ENCODE data around the gene SLC1A7.

Gene SLC1A7

DNA sequence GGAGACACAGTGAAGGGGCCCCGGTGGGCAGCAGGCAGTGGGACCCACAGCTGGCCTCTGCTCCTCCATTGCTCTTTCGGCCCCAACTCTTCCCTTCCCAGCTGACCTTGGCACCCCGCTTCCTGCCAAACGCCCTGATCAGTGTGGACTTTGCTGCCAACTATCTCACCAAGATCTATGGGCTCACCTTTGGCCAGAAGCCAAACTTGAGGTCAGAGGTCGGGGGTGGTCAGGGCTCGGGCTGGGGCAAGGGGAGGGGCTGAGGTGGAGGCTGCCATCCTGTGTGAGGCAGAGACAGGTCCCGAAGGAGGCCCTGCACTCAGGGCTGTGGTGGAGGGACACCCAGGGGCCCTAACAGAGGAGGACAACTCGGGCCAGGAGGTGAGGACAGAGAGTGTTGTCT, 66.7 kb downstream of the SLC1A7 start:
- no peak for DNase-seq (ENCODE audit: low spot score)

DNA sequence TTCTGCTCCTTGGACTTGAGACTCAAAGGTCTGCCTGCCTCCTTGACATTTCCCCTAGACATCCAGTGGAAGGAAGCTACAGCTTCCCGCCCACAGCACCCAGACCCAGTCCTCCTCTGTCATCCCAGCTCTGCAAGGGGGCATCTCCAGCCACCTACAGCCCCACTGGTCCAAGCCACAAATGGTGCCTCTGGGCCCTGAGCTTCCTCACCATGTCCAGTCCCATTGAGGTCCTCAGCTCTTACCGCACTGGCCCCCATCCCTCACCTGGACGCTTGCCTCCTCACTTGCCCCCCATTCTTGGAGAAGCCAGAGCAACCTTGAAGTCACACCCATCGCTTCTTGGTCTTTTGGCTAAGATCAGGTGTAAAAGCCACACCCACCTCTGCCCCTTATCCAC, 67.2 kb downstream of the SLC1A7 start:
- DNase-seq (ENCODE audit: low spot score), result no peak

DNA sequence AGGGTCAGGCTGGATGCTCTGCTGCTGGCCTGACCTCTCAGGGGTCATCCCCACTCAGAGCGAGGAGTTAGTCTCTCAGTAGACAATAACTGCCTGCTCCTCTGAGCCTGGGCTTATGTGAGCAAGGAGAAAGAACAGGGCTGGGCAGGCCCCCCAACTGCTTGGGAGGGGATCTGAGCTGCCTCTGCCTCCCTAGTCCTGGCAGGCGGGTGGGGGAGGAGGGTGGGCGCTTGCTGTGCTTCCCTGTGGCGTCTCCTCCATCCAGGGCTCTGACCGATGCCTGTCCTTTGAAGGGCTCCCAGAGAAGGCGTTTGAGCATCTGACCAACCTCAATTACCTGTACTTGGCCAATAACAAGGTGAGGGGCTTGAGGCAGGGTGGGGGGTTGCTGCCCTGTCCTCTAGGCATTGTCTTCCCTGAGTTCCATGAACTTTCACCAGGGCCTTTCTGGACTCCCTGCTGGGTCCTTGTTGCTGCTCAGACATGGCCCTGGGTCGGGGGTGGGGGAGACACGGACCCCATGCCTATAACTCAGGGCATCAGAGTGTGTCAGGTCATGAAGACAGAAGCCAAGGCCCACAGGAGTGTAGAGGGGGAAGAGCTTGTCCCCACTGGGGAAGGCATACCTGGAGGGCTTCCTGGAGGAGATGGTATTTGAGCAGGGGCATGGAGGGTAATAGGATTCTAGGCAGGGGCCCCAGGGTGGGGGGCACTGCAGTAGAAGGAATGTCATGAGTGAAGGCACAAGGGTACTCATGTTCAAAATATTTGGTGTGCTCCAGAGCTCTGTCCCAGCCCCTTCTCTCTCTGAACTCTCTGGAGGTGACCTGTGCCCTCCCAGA, 67.9 kb downstream of the SLC1A7 start:
- DNase-seq (ENCODE audit: low spot score), result no peak

DNA sequence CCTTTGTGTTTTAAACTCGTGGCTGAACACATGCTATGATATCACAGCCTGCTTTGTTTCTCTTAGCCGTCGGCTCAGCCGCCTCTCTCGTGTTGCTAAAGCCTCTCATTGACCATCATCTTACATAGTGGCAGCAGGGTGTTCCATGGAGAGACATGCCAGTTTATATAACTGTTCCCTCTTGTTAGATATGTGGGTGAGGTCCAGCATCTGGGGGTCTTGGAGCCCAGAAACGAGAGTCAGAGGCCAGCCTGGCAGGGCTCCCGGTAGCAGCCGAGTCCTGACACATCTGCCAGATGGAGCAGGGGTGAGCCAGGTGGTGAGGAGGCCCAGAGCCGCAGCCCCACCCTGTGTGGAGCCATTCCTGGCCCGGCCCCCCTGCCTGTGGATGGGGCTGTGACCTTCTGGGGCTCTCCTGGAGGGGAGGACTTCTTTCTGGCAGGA, 68.5 kb downstream of the SLC1A7 start:
- no peak for DNase-seq (ENCODE audit: low spot score)

DNA sequence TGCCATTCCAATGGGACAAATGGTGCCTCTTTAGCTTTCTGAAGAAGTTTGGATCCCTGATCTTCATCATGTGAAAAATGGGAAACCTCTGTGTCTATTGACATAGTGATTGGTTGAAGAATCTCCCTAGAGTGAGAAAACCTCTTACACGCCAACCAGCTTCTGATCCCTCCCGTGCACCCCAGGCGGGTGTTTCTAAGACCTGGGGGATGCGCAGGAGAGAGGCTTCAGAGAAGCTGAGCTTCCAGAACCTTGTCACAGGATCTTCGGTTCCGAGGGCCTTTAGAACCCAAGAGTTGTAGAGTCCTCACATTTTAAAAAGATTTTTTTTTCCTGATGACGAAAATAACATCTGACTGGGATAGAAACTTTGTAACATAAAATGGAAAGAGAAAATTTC, 69.2 kb downstream of the SLC1A7 start:
- DNase-seq (ENCODE audit: low spot score), result no peak

DNA sequence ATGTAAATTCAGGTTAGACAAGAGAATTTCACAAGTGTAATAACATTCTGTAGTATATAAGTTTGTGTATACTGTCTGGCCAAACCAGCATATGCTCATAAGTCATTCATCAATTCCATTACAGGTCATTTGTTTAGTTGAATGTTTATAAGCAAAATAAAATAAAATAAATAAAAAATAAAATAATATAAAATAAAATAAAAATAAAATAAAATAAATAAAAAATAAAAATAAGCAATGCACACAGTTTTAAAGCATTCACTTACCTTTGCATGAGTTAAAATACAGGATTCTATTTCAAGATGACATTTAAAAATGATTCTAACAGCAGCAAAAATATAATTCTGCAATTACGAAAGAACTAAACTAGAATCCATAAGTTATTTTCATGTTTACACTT, 70.5 kb downstream of the SLC1A7 start:
- DNase-seq (ENCODE audit: low spot score), result no peak

DNA sequence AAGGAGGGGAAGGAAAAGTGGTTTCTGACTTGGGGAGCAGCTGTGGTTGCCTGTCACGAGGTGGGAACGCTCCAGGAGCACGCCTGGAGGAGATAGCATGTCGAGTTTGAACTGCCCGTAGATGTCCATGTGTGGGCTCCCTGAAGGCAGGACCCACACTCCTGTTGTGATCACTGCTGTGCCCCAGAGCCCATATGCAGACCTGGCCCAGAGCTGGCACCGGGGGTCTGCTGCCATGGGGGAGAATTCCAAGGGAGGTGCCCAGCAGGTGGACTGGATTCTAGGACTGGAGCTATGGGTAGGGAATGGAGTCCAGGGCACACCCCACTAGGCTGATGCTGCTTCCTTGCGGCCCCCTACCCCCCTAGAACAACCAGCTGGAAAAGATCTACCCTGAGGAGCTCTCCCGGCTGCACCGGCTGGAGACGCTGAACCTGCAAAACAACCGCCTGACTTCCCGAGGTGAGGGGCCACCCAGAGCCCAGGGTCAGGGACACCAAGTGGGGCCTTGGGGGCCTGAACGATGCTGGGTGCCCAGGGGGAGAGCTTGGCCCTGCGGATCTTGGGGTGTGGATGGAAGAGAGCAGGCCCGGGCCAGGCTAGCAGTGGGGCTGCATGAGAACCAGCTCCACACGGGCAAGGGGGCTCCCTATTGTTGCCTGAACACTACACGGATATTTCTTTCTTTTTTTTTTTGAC, 71.1 kb downstream of the SLC1A7 start:
- no peak for DNase-seq (ENCODE audit: low spot score)

DNA sequence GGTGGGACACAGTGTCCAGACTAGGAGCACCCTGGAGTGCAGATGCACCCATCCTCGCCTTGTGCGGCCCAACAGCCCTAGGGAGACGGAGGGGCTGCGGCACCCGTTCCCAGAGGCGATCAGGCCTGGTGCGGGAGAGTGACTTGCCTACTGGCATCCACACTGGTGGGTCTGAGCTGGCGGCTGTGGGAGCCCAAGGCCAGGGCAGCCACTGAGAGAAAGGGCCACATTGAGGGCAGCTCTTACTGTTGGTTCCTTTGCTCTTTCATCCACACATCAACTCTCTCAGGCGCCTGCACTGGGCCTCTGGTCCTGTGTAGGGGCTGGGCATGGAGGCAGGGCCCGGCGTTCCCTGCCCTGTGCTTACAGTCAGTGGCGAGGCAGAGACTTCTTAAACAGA, 71.8 kb downstream of the SLC1A7 start:
- DNase-seq (ENCODE audit: low spot score), result no peak

DNA sequence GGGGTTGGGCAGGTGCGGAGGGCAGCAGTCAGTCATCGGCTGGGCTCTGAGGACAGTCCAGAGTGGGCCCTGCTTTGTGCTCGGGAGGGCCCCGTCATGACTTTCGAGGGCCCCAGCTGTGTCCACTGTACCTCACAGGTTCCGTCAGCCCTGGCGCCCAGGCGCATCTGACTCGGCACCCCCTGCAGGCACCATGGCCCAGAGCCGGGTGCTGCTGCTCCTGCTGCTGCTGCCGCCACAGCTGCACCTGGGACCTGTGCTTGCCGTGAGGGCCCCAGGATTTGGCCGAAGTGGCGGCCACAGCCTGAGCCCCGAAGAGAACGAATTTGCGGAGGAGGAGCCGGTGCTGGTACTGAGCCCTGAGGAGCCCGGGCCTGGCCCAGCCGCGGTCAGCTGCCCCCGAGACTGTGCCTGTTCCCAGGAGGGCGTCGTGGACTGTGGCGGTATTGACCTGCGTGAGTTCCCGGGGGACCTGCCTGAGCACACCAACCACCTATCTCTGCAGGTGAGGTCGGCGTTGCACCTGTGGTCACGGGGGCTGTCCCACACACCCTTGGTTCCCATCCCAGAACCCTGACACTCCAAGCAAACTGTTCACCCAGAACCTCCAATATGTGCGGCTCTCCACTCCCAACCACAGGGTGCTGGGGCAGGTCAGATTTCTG, 72.6 kb downstream of the SLC1A7 start:
- DNase-seq (ENCODE audit: low spot score), result no peak

DNA sequence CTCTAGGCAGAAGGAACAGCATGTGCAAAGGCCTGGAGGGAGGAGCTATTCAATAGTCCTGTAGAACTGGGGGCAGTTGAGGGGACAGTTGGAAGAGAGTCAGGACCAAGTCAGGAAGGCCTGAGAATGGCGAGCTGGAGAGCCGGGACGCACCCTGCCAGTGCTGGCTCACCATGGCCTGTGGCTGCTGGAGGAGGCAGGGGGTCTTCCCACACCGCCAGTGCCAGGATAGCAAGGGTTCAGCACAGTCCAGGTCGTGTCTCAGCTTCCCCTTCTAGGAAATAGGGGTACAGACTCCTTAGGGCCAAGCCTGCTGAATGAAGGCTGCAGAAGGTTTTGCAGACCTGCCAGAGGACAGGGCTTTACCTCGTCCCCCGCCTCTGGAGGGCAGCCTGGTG, 73.2 kb downstream of the SLC1A7 start:
- no peak for DNase-seq (ENCODE audit: low spot score)

DNA sequence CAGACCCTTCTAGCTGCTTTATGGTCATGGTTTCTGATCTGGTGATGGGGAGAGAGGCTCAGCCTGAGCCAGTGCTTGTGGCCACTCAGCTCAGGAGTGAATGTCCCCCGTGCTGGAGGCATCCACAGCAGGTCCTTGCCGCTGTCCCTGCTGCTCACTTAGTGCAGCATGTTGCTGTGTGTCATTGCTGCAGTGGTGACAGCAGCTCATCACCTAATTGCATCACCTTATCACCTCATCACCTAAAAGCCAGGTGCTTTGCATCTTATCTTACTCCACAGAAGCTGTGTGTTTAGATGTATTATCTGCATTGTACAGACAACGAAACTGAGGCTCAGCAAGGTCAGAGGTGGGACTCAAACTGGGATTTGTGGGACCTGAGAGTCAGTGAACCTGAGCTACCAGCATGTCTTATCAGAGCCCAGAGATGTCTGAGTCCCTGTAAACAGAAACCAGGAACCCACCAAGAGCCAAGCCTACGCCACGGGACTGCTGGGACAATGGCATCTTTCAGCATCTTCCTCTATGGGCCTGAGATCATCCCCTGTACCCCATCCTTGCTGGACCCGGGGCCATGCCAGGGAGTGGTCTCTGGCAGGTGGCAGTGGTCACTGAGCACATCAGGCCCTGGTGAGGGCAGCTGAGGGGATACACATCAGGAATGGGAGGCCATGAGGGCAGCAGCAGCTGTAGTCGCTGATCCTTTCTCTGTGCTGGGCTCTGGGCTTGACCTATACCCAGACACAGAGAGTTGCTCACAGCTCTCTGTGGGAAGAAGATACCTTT, 73.9 kb downstream of the SLC1A7 start:
- no peak for DNase-seq (ENCODE audit: low spot score)

DNA sequence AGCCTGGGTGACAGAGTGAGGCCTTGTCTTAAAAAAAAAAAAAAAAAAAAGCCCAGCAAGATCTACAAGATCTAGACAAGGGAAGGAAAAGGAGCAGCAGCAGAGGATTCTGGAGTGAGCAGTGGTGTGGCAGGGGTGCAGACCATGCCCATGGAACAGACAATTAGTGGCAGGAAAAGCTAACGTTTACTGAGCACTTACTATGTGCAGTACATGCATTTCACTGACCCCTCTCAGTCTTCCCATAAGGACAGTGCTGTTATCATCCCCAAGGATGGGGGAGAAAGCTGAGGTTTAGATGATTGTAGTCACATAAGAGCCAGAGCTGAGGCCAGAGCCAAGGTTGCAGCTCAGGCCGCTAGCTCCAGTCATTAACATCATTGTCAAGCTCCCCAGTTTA, 74.6 kb downstream of the SLC1A7 start:
- no peak for DNase-seq (ENCODE audit: low spot score)

DNA sequence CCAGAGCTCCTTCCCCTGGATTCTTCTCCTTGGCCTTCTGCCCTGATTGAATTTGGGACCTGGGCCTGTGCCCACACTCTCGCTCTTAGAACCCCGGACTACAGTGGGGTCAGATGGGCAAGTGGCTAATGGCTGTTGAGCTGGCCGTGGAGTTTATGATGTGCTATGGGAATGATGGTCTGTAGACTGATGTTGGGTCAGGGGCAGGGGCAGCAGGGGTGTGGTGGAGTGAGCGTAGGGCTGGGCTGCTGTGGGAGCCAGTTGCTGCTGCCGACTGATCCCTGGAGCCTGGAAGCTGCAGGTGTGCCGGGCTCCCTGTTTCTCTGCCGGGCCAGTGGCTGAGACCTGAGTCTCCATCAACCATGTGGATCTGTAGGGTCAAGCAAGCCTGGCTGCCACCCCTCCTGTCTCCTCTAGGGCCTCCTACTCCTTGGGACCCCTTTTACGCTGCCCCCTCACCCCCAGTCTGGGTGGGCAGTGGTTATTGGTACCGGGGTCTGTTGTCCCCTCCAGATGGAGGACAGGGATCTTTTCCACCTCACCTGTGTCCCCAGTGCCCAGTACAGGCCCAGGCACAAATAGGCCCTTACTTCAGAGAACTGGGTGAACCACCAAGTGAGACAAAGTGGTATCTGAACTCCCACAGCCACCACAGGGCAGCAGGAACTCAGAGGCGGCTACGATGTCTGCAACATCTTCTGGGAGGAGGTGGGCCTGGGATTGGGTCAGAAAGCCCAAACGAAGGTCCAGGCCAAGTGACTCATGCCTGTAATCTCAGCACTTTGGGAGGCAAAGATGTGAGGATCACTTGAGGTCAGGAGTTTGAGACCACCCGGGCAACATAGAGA, 75.3 kb downstream of the SLC1A7 start:
- DNase-seq (ENCODE audit: low spot score), result no peak

DNA sequence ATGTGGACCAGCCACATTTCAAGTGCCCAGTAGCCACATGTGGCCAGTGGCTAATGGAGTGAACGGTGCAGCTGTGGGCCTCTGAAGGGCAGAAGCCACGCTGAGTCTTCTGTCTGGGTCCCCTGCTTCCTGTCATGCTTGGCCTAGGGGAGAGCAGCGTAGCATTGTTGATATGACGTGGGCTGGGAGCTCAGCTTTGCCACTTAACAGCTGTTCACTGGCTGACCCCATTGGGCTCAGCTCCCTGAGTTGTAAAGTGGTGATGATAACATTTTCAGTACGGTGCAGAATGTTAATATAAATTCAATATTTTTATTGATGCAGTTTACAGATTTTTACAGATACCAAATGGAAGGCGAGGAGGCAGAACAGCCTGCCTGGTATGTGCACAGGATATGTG, 76.0 kb downstream of the SLC1A7 start:
- no peak for DNase-seq (ENCODE audit: low spot score)

DNA sequence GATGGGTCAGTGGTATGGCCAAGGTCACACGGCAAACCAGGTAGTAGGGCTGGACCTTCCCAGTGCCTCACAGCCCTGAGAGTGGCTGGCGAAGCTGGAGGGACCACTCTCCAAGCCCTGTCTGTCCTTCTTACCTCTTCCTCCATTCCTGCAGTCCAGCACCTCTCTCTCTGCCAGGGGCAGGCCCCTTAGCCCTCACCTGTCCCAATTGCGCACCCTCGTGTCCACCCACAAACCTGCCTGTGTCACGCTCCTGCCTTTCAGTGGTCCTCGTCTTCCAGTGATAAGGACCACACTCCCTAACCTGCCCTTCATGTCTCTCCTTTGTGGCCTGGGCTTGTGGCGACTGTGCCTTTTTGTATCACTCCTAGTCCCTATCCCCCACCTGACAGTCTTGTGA, 77.0 kb downstream of the SLC1A7 start:
- no peak for DNase-seq (ENCODE audit: low spot score)

DNA sequence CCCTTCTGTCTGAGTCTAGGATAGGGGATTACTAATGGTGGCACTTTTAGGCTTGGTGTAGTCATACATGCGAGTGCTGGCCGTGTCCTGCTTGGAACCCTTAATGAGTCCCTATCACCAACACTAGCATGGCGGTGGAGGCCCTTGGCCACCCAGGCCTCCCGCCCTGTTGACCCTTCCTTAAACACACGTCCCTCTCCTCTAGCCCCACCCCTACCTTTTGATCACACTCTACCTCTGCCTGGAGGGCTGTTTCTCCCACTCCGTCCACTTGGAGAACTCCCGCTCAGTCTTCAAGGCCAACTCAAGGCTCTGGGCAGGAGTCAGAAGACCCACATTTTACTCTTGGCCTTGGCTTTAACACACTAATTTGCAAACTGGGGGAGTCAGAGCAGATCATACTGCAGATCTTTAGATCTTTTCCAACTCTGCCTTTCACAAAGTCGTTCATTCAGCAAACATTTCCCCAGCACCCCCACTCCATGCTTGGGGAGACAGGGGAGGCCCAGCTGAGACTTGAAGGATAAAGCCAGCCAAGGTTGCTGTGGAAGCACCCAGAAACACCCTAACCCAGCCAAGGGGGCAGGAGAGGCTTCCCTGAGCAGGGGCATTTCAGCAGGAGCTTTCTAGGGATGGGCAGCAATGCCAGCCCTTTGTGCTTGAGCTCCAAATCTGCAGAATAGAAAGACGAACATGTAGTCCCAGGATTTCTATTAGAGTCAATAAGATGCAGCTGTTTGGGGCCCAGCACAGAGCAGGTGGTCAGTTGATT, 78.5 kb downstream of the SLC1A7 start:
- no peak for DNase-seq (ENCODE audit: low spot score)

DNA sequence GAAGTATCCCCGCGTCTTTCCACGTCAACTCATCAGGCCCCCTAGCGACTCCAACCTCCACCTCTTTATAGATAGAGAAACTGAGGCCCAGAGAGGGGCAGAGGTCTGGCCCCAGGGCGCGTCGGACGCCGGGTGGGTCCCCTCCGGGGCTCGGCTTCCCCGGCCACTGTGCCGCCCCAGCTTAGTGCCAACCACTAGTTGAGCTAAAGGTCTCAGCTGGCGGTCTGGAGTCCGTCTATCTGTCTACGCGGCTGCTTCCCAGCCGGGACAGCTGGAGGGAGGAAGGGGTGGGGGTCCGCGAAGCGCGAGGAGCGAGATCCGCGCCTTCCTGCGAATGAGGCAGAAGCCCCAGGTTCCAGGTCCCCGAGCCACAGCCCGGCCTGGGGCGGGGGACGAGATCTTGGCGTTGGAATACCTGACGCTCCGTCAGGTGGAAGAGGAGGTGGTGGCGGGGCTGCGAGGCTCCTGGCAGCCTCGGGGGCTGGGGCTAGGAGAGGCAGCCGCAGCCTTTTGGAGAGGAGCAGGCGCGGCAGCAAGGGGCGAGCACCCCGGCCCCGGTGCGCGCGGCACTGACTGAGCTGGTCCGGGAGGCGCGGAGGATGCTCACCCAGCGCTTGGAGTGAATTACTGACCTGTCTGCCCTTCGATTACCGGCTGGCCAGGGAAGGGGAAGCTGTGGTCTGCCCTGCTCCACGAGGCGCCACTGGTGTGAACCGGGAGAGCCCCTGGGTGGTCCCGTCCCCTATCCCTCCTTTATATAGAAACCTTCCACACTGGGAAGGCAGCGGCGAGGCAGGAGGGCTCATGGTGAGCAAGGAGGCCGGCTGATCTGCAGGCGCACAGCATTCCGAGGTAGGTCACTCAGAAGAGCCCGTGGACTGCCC, 79.5 kb downstream of the SLC1A7 start:
- DNase-seq (ENCODE audit: low spot score), result no peak

DNA sequence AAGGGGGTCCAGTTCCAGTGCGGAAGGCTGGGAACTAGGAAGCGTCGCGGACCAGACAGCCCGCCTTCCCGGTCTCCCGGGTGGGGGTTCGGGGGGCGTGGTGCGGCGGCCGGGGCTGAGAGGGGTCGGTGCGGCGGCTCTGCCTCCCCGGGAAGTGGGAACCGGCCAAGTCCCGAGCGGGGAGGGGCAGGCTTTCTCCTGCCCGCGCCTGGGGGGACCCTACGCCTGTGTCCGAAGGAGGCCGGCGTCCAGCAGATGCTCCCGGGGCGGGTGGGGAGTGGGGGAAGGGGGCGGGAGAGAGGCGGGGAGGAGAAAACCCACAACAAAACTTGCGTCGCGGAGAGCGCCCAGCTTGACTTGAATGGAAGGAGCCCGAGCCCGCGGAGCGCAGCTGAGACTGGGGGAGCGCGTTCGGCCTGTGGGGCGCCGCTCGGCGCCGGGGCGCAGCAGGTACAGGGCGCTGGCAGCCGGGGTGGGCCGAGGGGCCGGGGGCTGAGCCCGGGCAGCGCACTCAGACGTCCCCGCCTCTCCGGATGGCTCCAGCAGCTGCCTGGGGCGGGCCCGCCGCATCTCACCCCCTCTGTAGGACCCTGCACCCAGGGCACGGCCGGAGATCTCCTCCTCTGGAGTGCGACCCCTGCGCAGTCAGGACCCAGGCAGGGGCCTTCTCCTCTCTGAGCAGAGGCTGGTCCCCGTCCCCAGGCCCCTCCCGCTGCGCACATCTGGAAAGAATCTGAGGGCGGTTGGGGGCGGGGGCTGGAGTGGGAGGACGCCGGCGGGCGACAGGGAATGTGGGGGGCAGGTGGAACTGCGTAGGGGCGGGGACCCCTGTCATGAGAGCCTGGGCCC, 80.4 kb downstream of the SLC1A7 start, which contains the start of gene PODN:
TSS of gene PODN (plus strand) at position 355 of the 849 bp plus-strand sequence. CDS start 7,643 bp downstream, outside the sequence.
- DNase-seq (ENCODE audit: low spot score), result no peak
